Smooth muscle cell (in vitro differentiated cells): ENCODE results near the gene TMEM145. TPM values are rescaled to one million over a fixed set of nuclear protein-coding genes. Genes with fewer than 3 reads are reported as not detected.

Experiments used
- DNase-seq: peaks from one replicate; lab custom pipeline; 2025; ENCODE audit not compliant: unreplicated experiment; lab: John Stamatoyannopoulos, UW
- H2AFZ ChIP-seq: fragments of 200-600 bp; sonication (generic); 2 replicates; pipeline ENCODE4 v1.6.0; 2016; ENCODE audit warnings: antibody characterized with exemption, low read depth, mild to moderate bottlenecking
- H3F3A ChIP-seq: fragments of 200-600 bp; sonication (generic); 2 replicates; pipeline ENCODE4 v1.6.0; 2017; ENCODE audit warnings: antibody characterized with exemption, low read depth
- H3K27ac ChIP-seq: fragments of 200-600 bp; sonication (generic); 2 replicates; pipeline ENCODE4 v1.5.1; 2016; ENCODE audit warnings: low read depth, mild to moderate bottlenecking
- H3K27me3 ChIP-seq: fragments of 200-600 bp; sonication (generic); 2 replicates; pipeline ENCODE4 v1.6.1; 2016; ENCODE audit warnings: low read depth, mild to moderate bottlenecking
- H3K36me3 ChIP-seq: fragments of 200-600 bp; sonication (generic); 2 replicates; pipeline ENCODE4 v1.5.1; 2016; ENCODE audit warnings: low read depth
- H3K4me1 ChIP-seq: fragments of 200-600 bp; sonication (generic); 2 replicates; pipeline ENCODE4 v1.5.1; 2016; ENCODE audit warnings: low read depth
- H3K4me2 ChIP-seq: fragments of 200-600 bp; sonication (generic); 2 replicates; pipeline ENCODE4 v1.6.0; 2016; ENCODE audit warnings: mild to moderate bottlenecking
- H3K4me3 ChIP-seq: fragments of 200-600 bp; sonication (generic); 2 replicates; pipeline ENCODE4 v1.5.1; 2016; ENCODE audit warnings: mild to moderate bottlenecking
- H3K79me2 ChIP-seq: fragments of 200-600 bp; sonication (generic); 2 replicates; pipeline ENCODE4 v1.6.0; 2016; ENCODE audit warnings: low read depth, mild to moderate bottlenecking
- H3K9ac ChIP-seq: fragments of 200-600 bp; sonication (generic); 2 replicates; pipeline ENCODE4 v1.6.0; 2016; ENCODE audit warnings: low read depth
- H3K9me3 ChIP-seq: fragments of 200-600 bp; sonication (generic); replicated peaks from 2 replicates; pipeline ENCODE4 v1.5.1; 2016; ENCODE audit warnings: low read depth
- H4K20me1 ChIP-seq: fragments of 200-600 bp; sonication (generic); 2 replicates; pipeline ENCODE4 v1.6.0; 2016; ENCODE audit warnings: low read depth
- WGBS: methylation state at CpG from one replicate; pipeline ENCODE4 v1.1.7; 2016; ENCODE audit warnings: low lambda C conversion rate; 5-methylcytosine and 5-hydroxymethylcytosine counted together
- polyA plus RNA-seq: library from polyadenylated mRNA; unstranded; fragments of >200 nt; fragmentation: Nextera tagmentation; extraction: Ambion mirVana; gene quantifications from 2 replicates; pipeline ENCODE4 v1.2.1, GENCODE V29; 2016
- total RNA-seq: library from RNA; depleted of rRNA; stranded (reverse); fragments of >200 nt; gene quantifications from 2 replicates; pipeline ENCODE4 v1.2.3, GENCODE V29; 2014
- TF ChIP-seq, protein P1 (sequence below): fragments of 200-600 bp; sonication (generic); IDR thresholded peaks from 2 replicates; pipeline ENCODE4 v1.5.1; 2017; ENCODE audit warnings: borderline replicate concordance, mild to moderate bottlenecking, antibody characterized with exemption; ENCODE audit not compliant: insufficient read depth, poor library complexity, severe bottlenecking

TMEM145 gene
- total and polyA plus RNA-seq, 2 experiments from 2014 or later: 0.11 TPM; not detected in 1

DNA sequence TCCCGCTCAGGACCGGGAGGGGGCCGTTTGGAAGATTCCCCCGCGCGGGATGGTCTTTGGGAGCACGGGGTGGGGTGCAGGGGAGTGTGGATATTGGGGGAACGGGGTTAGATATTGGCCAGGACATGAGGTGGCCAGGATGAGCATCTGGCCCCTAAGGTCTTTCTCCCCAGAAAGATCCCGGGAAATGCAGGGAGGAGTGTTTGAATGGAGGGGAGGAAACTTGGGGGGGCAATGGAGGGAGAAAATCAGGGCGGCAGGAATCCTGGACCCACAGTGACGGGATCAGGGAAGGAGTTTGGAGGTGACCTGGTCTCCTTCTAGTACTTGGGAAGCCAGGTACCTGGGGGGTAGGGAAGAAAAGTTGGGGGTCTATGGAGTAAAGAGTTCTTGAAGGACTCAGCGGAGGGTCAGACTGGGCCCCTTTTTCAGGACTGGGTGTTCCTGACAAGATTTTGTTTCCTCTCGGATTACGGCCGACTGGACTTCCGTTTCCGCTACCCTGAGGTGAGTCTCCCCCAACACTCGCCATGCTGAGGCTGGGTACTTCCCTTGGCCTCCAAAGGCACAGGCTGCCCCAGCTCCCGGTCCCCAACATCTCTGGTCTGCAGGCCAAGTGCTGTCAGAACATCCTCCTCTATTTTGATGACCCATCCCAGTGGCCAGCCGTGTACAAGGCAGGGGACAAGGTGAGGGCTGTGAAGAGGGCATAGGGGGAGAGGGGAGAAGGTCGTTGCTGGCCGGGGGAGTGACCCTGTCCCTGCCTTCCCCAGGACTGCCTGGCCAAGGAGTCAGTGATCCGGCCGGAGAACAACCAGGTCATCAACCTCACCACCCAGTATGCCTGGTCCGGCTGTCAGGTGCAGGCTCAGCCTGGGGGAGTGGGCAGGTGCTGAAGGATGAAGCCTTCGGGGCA is 989 bp downstream of the TMEM145 start:
- no peaks in the 10 kb centered on the region for H3K36me3 ChIP-seq
- no peaks in the 10 kb centered on the region for H3K4me1 ChIP-seq
- TF ChIP-seq, protein P1, sequence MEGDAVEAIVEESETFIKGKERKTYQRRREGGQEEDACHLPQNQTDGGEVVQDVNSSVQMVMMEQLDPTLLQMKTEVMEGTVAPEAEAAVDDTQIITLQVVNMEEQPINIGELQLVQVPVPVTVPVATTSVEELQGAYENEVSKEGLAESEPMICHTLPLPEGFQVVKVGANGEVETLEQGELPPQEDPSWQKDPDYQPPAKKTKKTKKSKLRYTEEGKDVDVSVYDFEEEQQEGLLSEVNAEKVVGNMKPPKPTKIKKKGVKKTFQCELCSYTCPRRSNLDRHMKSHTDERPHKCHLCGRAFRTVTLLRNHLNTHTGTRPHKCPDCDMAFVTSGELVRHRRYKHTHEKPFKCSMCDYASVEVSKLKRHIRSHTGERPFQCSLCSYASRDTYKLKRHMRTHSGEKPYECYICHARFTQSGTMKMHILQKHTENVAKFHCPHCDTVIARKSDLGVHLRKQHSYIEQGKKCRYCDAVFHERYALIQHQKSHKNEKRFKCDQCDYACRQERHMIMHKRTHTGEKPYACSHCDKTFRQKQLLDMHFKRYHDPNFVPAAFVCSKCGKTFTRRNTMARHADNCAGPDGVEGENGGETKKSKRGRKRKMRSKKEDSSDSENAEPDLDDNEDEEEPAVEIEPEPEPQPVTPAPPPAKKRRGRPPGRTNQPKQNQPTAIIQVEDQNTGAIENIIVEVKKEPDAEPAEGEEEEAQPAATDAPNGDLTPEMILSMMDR: no peak
- no peak overlapping the region for H2AFZ ChIP-seq
- no peak overlapping the region for H3K27ac ChIP-seq
- no peaks in the 10 kb centered on the region for H4K20me1 ChIP-seq
- peaks cover 23% of the 10 kb centered on the region for H3K27me3 ChIP-seq
- no peak for DNase-seq
- H3K9ac ChIP-seq: no peak overlapping the region
- no peaks in the 10 kb centered on the region for H3K9me3 ChIP-seq
- no peaks in the 10 kb centered on the region for H3F3A ChIP-seq
- H3K4me2 ChIP-seq: peak overlapping the region; percentile 99
- peak overlapping the region; percentile 66 for H3K4me3 ChIP-seq
- H3K79me2 ChIP-seq: no peaks in the 10 kb centered on the region
- WGBS: 46% methylated on average over 25 of the region's 26 CpGs

DNA sequence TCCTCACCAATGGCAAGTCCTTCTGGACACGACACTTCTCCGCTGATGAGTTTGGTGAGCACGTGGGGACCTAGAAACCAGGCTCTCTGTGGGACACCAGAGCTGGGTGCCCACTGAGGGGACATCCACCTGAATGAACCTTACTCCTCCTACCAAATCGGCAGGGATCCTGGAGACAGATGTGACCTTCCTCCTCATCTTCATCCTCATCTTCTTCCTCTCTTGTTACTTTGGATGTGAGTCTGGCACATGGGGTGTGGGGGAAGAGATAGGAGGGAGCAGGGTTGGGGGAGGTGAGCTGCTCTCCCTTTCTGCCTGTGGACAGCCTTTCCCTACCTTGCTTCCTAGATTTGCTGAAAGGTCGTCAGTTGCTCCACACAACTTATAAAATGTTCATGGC is 1.9 kb downstream of the TMEM145 start:
- DNase-seq: no peak
- Histone ChIP-seq H3K9ac (no peak overlapping the region), H3K79me2 (no peaks in the 10 kb centered on the region), H3K4me1 (no peaks in the 10 kb centered on the region), H2AFZ (no peak overlapping the region), H3K27ac (no peak overlapping the region), H3K4me2 (no peak overlapping the region), H4K20me1 (no peaks in the 10 kb centered on the region), H3F3A (no peaks in the 10 kb centered on the region), H3K36me3 (no peaks in the 10 kb centered on the region), H3K27me3 (peaks cover 23% of the 10 kb centered on the region), H3K4me3 (no peak overlapping the region), H3K9me3 (no peaks in the 10 kb centered on the region)
- TF ChIP-seq, protein P1: no peak
- WGBS: 85% methylated on average over 5 of the region's 5 CpGs

DNA sequence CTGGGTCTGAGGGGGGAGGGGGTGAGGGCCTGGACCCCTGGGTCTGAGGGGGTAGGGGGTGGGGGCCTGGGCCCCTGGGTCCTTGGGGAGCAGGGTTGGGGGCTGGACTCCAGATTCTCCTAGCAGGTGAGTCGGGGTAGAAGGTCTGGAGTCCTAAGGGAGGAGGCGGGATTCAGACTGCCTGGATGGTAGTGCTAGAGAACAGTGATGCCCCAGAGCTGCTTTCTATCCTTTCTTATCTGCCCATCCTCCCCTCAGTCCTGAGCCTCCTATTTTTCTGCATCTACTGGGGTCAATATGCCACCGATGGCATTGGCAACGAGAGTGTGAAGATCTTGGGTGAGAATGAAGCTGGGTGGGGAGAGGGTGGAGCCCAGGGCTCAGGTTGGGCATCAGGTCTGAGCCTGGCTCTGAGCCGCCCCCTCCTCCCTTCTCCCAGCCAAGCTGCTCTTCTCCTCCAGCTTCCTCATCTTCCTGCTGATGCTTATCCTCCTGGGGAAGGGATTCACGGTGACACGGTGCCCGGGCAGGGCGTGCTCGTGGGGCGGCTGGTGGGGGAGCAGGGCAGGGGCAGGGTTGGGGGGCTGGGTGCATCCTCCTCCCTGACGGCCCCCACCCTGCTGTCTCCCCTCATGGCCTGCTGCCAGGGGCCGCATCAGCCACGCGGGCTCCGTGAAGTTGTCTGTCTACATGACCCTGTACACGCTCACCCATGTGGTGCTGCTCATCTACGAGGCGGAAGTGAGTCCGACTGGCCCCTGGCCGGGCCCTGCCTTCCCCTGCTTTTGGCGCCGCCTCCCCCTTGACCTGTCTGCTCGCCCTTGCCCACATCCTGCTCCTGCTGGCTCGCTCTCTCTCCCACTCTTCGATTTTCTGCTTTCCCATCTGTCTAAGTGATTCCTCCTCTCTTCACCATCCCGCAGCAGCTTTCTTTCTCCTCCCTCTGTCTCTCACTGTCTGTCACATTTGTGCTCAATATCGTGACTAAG is 3.4 kb downstream of the TMEM145 start:
- no peaks in the 10 kb centered on the region for H3F3A ChIP-seq
- H3K36me3 ChIP-seq: no peaks in the 10 kb centered on the region
- H3K27me3 ChIP-seq: peaks cover 35% of the 10 kb centered on the region
- no peaks in the 10 kb centered on the region for H4K20me1 ChIP-seq
- no peaks in the 10 kb centered on the region for H3K4me1 ChIP-seq
- no peak overlapping the region for H2AFZ ChIP-seq
- no peaks in the 10 kb centered on the region for H3K9me3 ChIP-seq
- no peak overlapping the region for H3K9ac ChIP-seq
- no peaks in the 10 kb centered on the region for H3K79me2 ChIP-seq
- 80% methylated on average over 28 of the region's 28 CpGs for WGBS
- no peak overlapping the region for H3K4me3 ChIP-seq
- H3K4me2 ChIP-seq: no peak overlapping the region
- TF ChIP-seq, protein P1: no peak
- no peak for DNase-seq
- H3K27ac ChIP-seq: no peak overlapping the region
